Progenitor cell of endocrine pancreas (in vitro differentiated cells): ENCODE measurements around the gene TRABD2B. TPM values are rescaled to one million over a fixed set of nuclear protein-coding genes. Genes with fewer than 3 reads are reported as not detected.

Experiments
- DNase-seq: peaks from one replicate; pipeline ENCODE4 v3.0.0; 2021; ENCODE audit warnings: low spot score; ENCODE audit not compliant: unreplicated experiment
- H3K27ac Mint-ChIP-seq: 2 replicates; pipeline ENCODE4 v1.8.0; 2021; ENCODE audit warnings: mild to moderate bottlenecking, moderate library complexity, mixed read lengths
- H3K27me3 Mint-ChIP-seq: 2 replicates; pipeline ENCODE4 v1.8.0; 2021; ENCODE audit warnings: mixed read lengths
- H3K36me3 Mint-ChIP-seq: 2 replicates; pipeline ENCODE4 v1.8.0; 2022; ENCODE audit warnings: mixed read lengths; ENCODE audit not compliant: insufficient read depth
- H3K4me1 Mint-ChIP-seq: 2 replicates; pipeline ENCODE4 v1.8.0; 2021; ENCODE audit warnings: low read depth, mixed read lengths
- H3K4me3 Mint-ChIP-seq: 2 replicates; pipeline ENCODE4 v1.8.0; 2021; ENCODE audit warnings: low read depth, mild to moderate bottlenecking, moderate library complexity, mixed read lengths
- H3K9me3 Mint-ChIP-seq: 2 replicates; pipeline ENCODE4 v1.8.0; 2021; ENCODE audit warnings: low read depth, mixed read lengths
- CTCF ChIP-seq: fragments of 200-600 bp; sonication (generic); IDR thresholded peaks from one replicate; pipeline ENCODE4 v1.5.0; 2021; ENCODE audit warnings: antibody characterized with exemption, mild to moderate bottlenecking; ENCODE audit not compliant: unreplicated experiment
- total RNA-seq: library from RNA; stranded (reverse); gene quantifications from 2 replicates; pipeline ENCODE4 v1.2.1, GENCODE V29; 2021

TRABD2B gene
- total RNA-seq, 1 donor from 2014 or later = 14.5 TPM

- Mint-ChIP-seq H3K27ac (peak overlapping the region; percentile 39), H3K27me3 (no peaks in the 10 kb centered on the region), H3K4me3 (no peak overlapping the region), H3K9me3 (no peaks in the 10 kb centered on the region), H3K4me1 (peaks cover 45% of the 10 kb centered on the region), H3K36me3 (peaks cover 1% of the 10 kb centered on the region)
- no peak for DNase-seq
- TF ChIP-seq CTCF = no peak
Measured at GRCh38 chr1:47841356-47841755, 155.8 kb downstream of the TRABD2B start.

GRCh38 chr1:47840393-47841190, 156.6 kb downstream of the TRABD2B start:
- Mint-ChIP-seq H3K36me3 (peaks cover 4% of the 10 kb centered on the region), H3K4me1 (peaks cover 45% of the 10 kb centered on the region), H3K27me3 (no peaks in the 10 kb centered on the region), H3K9me3 (peaks cover 6% of the 10 kb centered on the region), H3K4me3 (no peak overlapping the region), H3K27ac (peak overlapping the region; percentile 39)
- no peak for TF ChIP-seq CTCF
- DNase-seq = no peak

GRCh38 chr1:47839433-47839760, 157.8 kb downstream of the TRABD2B start:
- Mint-ChIP-seq H3K4me1 (peaks cover 42% of the 10 kb centered on the region), H3K9me3 (peaks cover 11% of the 10 kb centered on the region), H3K27ac (no peak overlapping the region), H3K27me3 (no peaks in the 10 kb centered on the region), H3K36me3 (peaks cover 9% of the 10 kb centered on the region), H3K4me3 (no peak overlapping the region)
- no peak for DNase-seq
- no peak for TF ChIP-seq CTCF

GRCh38 chr1:47838562-47839432, 158.4 kb downstream of the TRABD2B start:
- H3K27ac Mint-ChIP-seq = no peak overlapping the region
- no peak for DNase-seq
- peaks cover 11% of the 10 kb centered on the region for H3K9me3 Mint-ChIP-seq
- no peak for TF ChIP-seq CTCF
- H3K4me3 Mint-ChIP-seq = no peak overlapping the region
- H3K4me1 Mint-ChIP-seq = peaks cover 40% of the 10 kb centered on the region
- H3K36me3 Mint-ChIP-seq = peaks cover 9% of the 10 kb centered on the region
- H3K27me3 Mint-ChIP-seq = no peaks in the 10 kb centered on the region

- H3K36me3 Mint-ChIP-seq = peaks cover 9% of the 10 kb centered on the region
- H3K27ac Mint-ChIP-seq = no peak overlapping the region
- no peak for TF ChIP-seq CTCF
- peaks cover 34% of the 10 kb centered on the region for H3K4me1 Mint-ChIP-seq
- no peaks in the 10 kb centered on the region for H3K27me3 Mint-ChIP-seq
- no peak for DNase-seq
- no peak overlapping the region for H3K4me3 Mint-ChIP-seq
- peaks cover 11% of the 10 kb centered on the region for H3K9me3 Mint-ChIP-seq
Measured at GRCh38 chr1:47837866-47838561, 159.2 kb downstream of the TRABD2B start.
